ENCODE measurements around the gene GLIS1.

The GLIS1 gene

GRCh38 chr1:53517109-53517508, 221.9 kb downstream of the GLIS1 start:
- Histone ChIP-seq H3K9me2 (replicated peaks; ENCODE audit: insufficient read depth, low read length) (no peaks in the 10 kb centered on the region), H4K20me1 (ENCODE audit: insufficient read depth, low read length) (no peaks in the 10 kb centered on the region), H3K9ac (ENCODE audit: low read length) (no peak overlapping the region), H3K27me3 (replicated peaks; ENCODE audit: insufficient read depth, low read length) (no peaks in the 10 kb centered on the region), H3K9me3 (replicated peaks; ENCODE audit: insufficient read depth, low read length) (no peaks in the 10 kb centered on the region), H3K79me2 (ENCODE audit: low read length) (no peaks in the 10 kb centered on the region), H3K4me3 (ENCODE audit: low read length) (no peak overlapping the region), H3K4me1 (ENCODE audit: low read length) (no peaks in the 10 kb centered on the region), H3K27ac (ENCODE audit: low read length) (no peak overlapping the region), H3K4me2 (ENCODE audit: low read depth, low read length) (no peak overlapping the region), H3F3A (ENCODE audit: insufficient read depth, low read length) (no peaks in the 10 kb centered on the region), H2AFZ (ENCODE audit: low read length) (no peak overlapping the region), H3K36me3 (replicated peaks; ENCODE audit: insufficient read depth, low read length) (no peaks in the 10 kb centered on the region)
- TF ChIP-seq, protein P1, sequence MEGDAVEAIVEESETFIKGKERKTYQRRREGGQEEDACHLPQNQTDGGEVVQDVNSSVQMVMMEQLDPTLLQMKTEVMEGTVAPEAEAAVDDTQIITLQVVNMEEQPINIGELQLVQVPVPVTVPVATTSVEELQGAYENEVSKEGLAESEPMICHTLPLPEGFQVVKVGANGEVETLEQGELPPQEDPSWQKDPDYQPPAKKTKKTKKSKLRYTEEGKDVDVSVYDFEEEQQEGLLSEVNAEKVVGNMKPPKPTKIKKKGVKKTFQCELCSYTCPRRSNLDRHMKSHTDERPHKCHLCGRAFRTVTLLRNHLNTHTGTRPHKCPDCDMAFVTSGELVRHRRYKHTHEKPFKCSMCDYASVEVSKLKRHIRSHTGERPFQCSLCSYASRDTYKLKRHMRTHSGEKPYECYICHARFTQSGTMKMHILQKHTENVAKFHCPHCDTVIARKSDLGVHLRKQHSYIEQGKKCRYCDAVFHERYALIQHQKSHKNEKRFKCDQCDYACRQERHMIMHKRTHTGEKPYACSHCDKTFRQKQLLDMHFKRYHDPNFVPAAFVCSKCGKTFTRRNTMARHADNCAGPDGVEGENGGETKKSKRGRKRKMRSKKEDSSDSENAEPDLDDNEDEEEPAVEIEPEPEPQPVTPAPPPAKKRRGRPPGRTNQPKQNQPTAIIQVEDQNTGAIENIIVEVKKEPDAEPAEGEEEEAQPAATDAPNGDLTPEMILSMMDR (IDR thresholded peaks at IDR 0.05; ENCODE audit: low read length) = no peak
- TF ChIP-seq EZH2phosphoT487 (IDR thresholded peaks at IDR 0.05; ENCODE audit: low read length) (no peak), EZH2 (optimal IDR thresholded peaks at IDR 0.05; ENCODE audit: low read depth, low read length) (no peak)
- no peak for DNase-seq

GRCh38 chr1:53516181-53516580, 222.8 kb downstream of the GLIS1 start:
- Histone ChIP-seq H3K9me2 (replicated peaks; ENCODE audit: insufficient read depth, low read length) (no peaks in the 10 kb centered on the region), H3K9me3 (replicated peaks; ENCODE audit: insufficient read depth, low read length) (no peaks in the 10 kb centered on the region), H3K4me1 (ENCODE audit: low read length) (no peaks in the 10 kb centered on the region), H3F3A (ENCODE audit: insufficient read depth, low read length) (no peaks in the 10 kb centered on the region), H3K79me2 (ENCODE audit: low read length) (no peaks in the 10 kb centered on the region), H3K4me2 (ENCODE audit: low read depth, low read length) (no peak overlapping the region), H3K27me3 (replicated peaks; ENCODE audit: insufficient read depth, low read length) (no peaks in the 10 kb centered on the region), H3K36me3 (replicated peaks; ENCODE audit: insufficient read depth, low read length) (no peaks in the 10 kb centered on the region), H4K20me1 (ENCODE audit: insufficient read depth, low read length) (no peaks in the 10 kb centered on the region), H3K9ac (ENCODE audit: low read length) (no peak overlapping the region), H2AFZ (ENCODE audit: low read length) (no peak overlapping the region), H3K4me3 (ENCODE audit: low read length) (no peak overlapping the region), H3K27ac (ENCODE audit: low read length) (no peak overlapping the region)
- TF ChIP-seq, protein P1 (IDR thresholded peaks at IDR 0.05; ENCODE audit: low read length) = no peak
- TF ChIP-seq EZH2phosphoT487 (IDR thresholded peaks at IDR 0.05; ENCODE audit: low read length) = no peak
- DNase-seq = no peak

DNA sequence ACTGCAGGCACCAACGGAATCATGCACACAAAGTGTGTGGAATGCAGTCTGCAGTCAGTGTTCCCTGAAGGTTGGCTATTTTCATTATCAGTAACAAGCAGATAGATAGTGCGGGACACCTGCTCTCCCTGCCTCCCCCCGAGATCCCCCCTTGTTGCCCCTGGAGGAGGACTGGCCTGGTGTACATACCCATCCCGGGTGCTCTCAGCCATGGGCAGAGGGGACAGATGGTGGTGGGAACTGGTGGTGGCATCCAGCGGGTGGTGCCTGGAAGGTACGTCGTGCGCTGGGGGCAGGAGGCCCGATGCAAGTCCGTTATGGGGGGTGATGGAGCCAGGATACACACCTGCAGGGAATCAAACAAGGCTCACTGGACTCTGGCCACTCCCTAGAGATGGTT, 224.5 kb downstream of the GLIS1 start:
- no peaks in the 10 kb centered on the region for H4K20me1 ChIP-seq (ENCODE audit: insufficient read depth, low read length)
- DNase-seq = no peak
- no peaks in the 10 kb centered on the region for H3K36me3 ChIP-seq (replicated peaks; ENCODE audit: insufficient read depth, low read length)
- H2AFZ ChIP-seq (ENCODE audit: low read length) = no peak overlapping the region
- H3K4me2 ChIP-seq (ENCODE audit: low read depth, low read length) = no peak overlapping the region
- no peaks in the 10 kb centered on the region for H3K9me3 ChIP-seq (replicated peaks; ENCODE audit: insufficient read depth, low read length)
- no peaks in the 10 kb centered on the region for H3K79me2 ChIP-seq (ENCODE audit: low read length)
- H3K27me3 ChIP-seq (replicated peaks; ENCODE audit: insufficient read depth, low read length) = no peaks in the 10 kb centered on the region
- no peaks in the 10 kb centered on the region for H3K9me2 ChIP-seq (replicated peaks; ENCODE audit: insufficient read depth, low read length)
- H3K9ac ChIP-seq (ENCODE audit: low read length) = no peak overlapping the region
- H3F3A ChIP-seq (ENCODE audit: insufficient read depth, low read length) = no peaks in the 10 kb centered on the region
- H3K4me1 ChIP-seq (ENCODE audit: low read length) = no peaks in the 10 kb centered on the region
- no peak overlapping the region for H3K27ac ChIP-seq (ENCODE audit: low read length)
- TF ChIP-seq EZH2 (optimal IDR thresholded peaks at IDR 0.05; ENCODE audit: low read depth, low read length) = no peak
- TF ChIP-seq, protein P1 (IDR thresholded peaks at IDR 0.05; ENCODE audit: low read length) = no peak
- no peak for TF ChIP-seq EZH2phosphoT487 (IDR thresholded peaks at IDR 0.05; ENCODE audit: low read length)
- no peak overlapping the region for H3K4me3 ChIP-seq (ENCODE audit: low read length)
